ENCODE data around the gene DSPP. TPM values are rescaled to one million over a fixed set of nuclear protein-coding genes. Genes with fewer than 3 reads are reported as not detected.

The DSPP gene
- total RNA-seq, 2 experiments from 2014 or later, result not detected

- H3K36me3 Mint-ChIP-seq (ENCODE audit: low read depth), result no peaks in the 10 kb centered on the region
- intact Hi-C loops (cut with DNase I, micrococcal nuclease), result no loop called here
- no peaks in the 10 kb centered on the region for H3K9me3 Mint-ChIP-seq (ENCODE audit: low read depth)
- H3K4me1 Mint-ChIP-seq, result no peaks in the 10 kb centered on the region
- CTCF ChIA-PET, result interaction anchor here (0.6 kb wide), 1 partner anchor 138 kb away, joined by 3 read pairs; no protein-coding TSS in a partner anchor
- H3K4me3 Mint-ChIP-seq, result no peak overlapping the region
- DNase-seq (no peak), ATAC-seq (no peak)
- H3K27me3 Mint-ChIP-seq, result peaks cover 2% of the 10 kb centered on the region
- POLR2A ChIA-PET, result no interaction called here
- H3K27ac Mint-ChIP-seq, result no peak overlapping the region
Measured at GRCh38 chr4:87580057-87580456, 28.3 kb upstream of the DSPP start.

GRCh38 chr4:87584222-87584908 lies 24.0 kb upstream of the DSPP start:
- POLR2A ChIA-PET, result no interaction called here
- Mint-ChIP-seq H3K4me3 (no peak overlapping the region), H3K9me3 (ENCODE audit: low read depth) (no peaks in the 10 kb centered on the region), H3K27ac (no peak overlapping the region), H3K36me3 (ENCODE audit: low read depth) (no peaks in the 10 kb centered on the region), H3K4me1 (no peaks in the 10 kb centered on the region), H3K27me3 (peaks cover 6% of the 10 kb centered on the region)
- no peak for ATAC-seq
- CTCF ChIA-PET, result no interaction called here
- intact Hi-C loops (cut with DNase I, micrococcal nuclease), result no loop called here
- no peak for DNase-seq

- DNase-seq (no peak), ATAC-seq (no peak)
- Mint-ChIP-seq H3K4me3 (no peak overlapping the region), H3K27ac (no peak overlapping the region), H3K4me1 (no peaks in the 10 kb centered on the region), H3K27me3 (peaks cover 19% of the 10 kb centered on the region), H3K9me3 (ENCODE audit: low read depth) (no peaks in the 10 kb centered on the region), H3K36me3 (ENCODE audit: low read depth) (no peaks in the 10 kb centered on the region)
- ChIA-PET POLR2A (no interaction called here), CTCF (no interaction called here)
- intact Hi-C loops (cut with DNase I, micrococcal nuclease), result no loop called here
Measured at GRCh38 chr4:87589531-87589930, 18.8 kb upstream of the DSPP start.

- Mint-ChIP-seq H3K27me3 (peaks cover 20% of the 10 kb centered on the region), H3K4me1 (no peaks in the 10 kb centered on the region)
Measured at GRCh38 chr4:87592124-87592523, 16.2 kb upstream of the DSPP start.

GRCh38 chr4:87601361-87601760 lies 7.0 kb upstream of the DSPP start:
- intact Hi-C loops (cut with DNase I, micrococcal nuclease), result no loop called here
- POLR2A ChIA-PET, result no interaction called here
- ATAC-seq (no peak), DNase-seq (no peak)
- H3K27ac Mint-ChIP-seq, result no peak overlapping the region
- H3K4me3 Mint-ChIP-seq, result no peak overlapping the region
- no peaks in the 10 kb centered on the region for H3K4me1 Mint-ChIP-seq
- no peaks in the 10 kb centered on the region for H3K36me3 Mint-ChIP-seq (ENCODE audit: low read depth)
- peaks cover 2% of the 10 kb centered on the region for H3K9me3 Mint-ChIP-seq (ENCODE audit: low read depth)
- CTCF ChIA-PET, result interaction anchor here (0.7 kb wide), 1 partner anchor 481 kb away, joined by 3 read pairs; no protein-coding TSS in a partner anchor
- H3K27me3 Mint-ChIP-seq, result peaks cover 24% of the 10 kb centered on the region

More at GRCh38 chr4:87592124-87592523, 16.2 kb upstream of the DSPP start:
- ChIA-PET CTCF (no interaction called here), POLR2A (no interaction called here)
- ATAC-seq, result no peak
- H3K4me3 Mint-ChIP-seq, result no peak overlapping the region
- no peak overlapping the region for H3K27ac Mint-ChIP-seq
- H3K36me3 Mint-ChIP-seq (ENCODE audit: low read depth), result no peaks in the 10 kb centered on the region
- peaks cover 2% of the 10 kb centered on the region for H3K9me3 Mint-ChIP-seq (ENCODE audit: low read depth)
- intact Hi-C loops (cut with DNase I, micrococcal nuclease), result no loop called here
- no peak for DNase-seq

- intact Hi-C loops (cut with DNase I, micrococcal nuclease), result no loop called here
- no peaks in the 10 kb centered on the region for H3K36me3 Mint-ChIP-seq (ENCODE audit: low read depth)
- ChIA-PET POLR2A (no interaction called here), CTCF (no interaction called here)
- H3K4me3 Mint-ChIP-seq, result no peak overlapping the region
- no peaks in the 10 kb centered on the region for H3K9me3 Mint-ChIP-seq (ENCODE audit: low read depth)
- H3K27me3 Mint-ChIP-seq, result peaks cover 5% of the 10 kb centered on the region
- no peak overlapping the region for H3K27ac Mint-ChIP-seq
- no peak for ATAC-seq
- no peaks in the 10 kb centered on the region for H3K4me1 Mint-ChIP-seq
- no peak for DNase-seq
Measured at GRCh38 chr4:87614292-87614890, 6.1 kb downstream of the DSPP start.

GRCh38 chr4:87616268-87616667 lies 7.9 kb downstream of the DSPP start:
- no peaks in the 10 kb centered on the region for H3K4me1 Mint-ChIP-seq
- DNase-seq (no peak), ATAC-seq (no peak)
- H3K4me3 Mint-ChIP-seq, result no peak overlapping the region
- ChIA-PET POLR2A (no interaction called here), CTCF (no interaction called here)
- H3K27ac Mint-ChIP-seq, result no peak overlapping the region
- H3K36me3 Mint-ChIP-seq (ENCODE audit: low read depth), result no peaks in the 10 kb centered on the region
- peaks cover 6% of the 10 kb centered on the region for H3K27me3 Mint-ChIP-seq
- no peaks in the 10 kb centered on the region for H3K9me3 Mint-ChIP-seq (ENCODE audit: low read depth)
- intact Hi-C loops (cut with DNase I, micrococcal nuclease), result no loop called here

GRCh38 chr4:87620086-87620485 lies 11.8 kb downstream of the DSPP start:
- POLR2A ChIA-PET, result no interaction called here
- no peak for DNase-seq
- ATAC-seq, result no peak
- no peaks in the 10 kb centered on the region for H3K9me3 Mint-ChIP-seq (ENCODE audit: low read depth)
- no peaks in the 10 kb centered on the region for H3K4me1 Mint-ChIP-seq
- H3K27me3 Mint-ChIP-seq, result peaks cover 2% of the 10 kb centered on the region
- H3K36me3 Mint-ChIP-seq (ENCODE audit: low read depth), result no peaks in the 10 kb centered on the region
- CTCF ChIA-PET, result no interaction called here
- intact Hi-C loops (cut with DNase I, micrococcal nuclease), result no loop called here
- no peak overlapping the region for H3K27ac Mint-ChIP-seq
- H3K4me3 Mint-ChIP-seq, result no peak overlapping the region

GRCh38 chr4:87620491-87620890 lies 12.2 kb downstream of the DSPP start:
- POLR2A ChIA-PET, result no interaction called here

GRCh38 chr4:87622303-87622702 lies 14.0 kb downstream of the DSPP start:
- no peak for DNase-seq
- no peak overlapping the region for H3K4me3 Mint-ChIP-seq
- H3K9me3 Mint-ChIP-seq (ENCODE audit: low read depth), result no peaks in the 10 kb centered on the region
- H3K4me1 Mint-ChIP-seq, result no peaks in the 10 kb centered on the region
- no peaks in the 10 kb centered on the region for H3K36me3 Mint-ChIP-seq (ENCODE audit: low read depth)
- ChIA-PET CTCF (no interaction called here), POLR2A (no interaction called here)
- no peak overlapping the region for H3K27ac Mint-ChIP-seq
- intact Hi-C loops (cut with DNase I, micrococcal nuclease), result no loop called here
- peaks cover 2% of the 10 kb centered on the region for H3K27me3 Mint-ChIP-seq
- no peak for ATAC-seq

More at GRCh38 chr4:87620491-87620890, 12.2 kb downstream of the DSPP start:
- Mint-ChIP-seq H3K27me3 (peaks cover 2% of the 10 kb centered on the region), H3K4me3 (no peak overlapping the region), H3K36me3 (ENCODE audit: low read depth) (no peaks in the 10 kb centered on the region), H3K4me1 (no peaks in the 10 kb centered on the region), H3K9me3 (ENCODE audit: low read depth) (no peaks in the 10 kb centered on the region), H3K27ac (no peak overlapping the region)
- CTCF ChIA-PET, result no interaction called here
- intact Hi-C loops (cut with DNase I, micrococcal nuclease), result no loop called here
- DNase-seq, result no peak
- ATAC-seq, result no peak

- no peak for DNase-seq
- ChIA-PET CTCF (interaction anchor here (1.5 kb wide), 1 partner anchor 12 kb away, joined by 5 read pairs; no protein-coding TSS in a partner anchor), POLR2A (no interaction called here)
- ATAC-seq, result no peak
- Mint-ChIP-seq H3K27me3 (peaks cover 2% of the 10 kb centered on the region), H3K36me3 (ENCODE audit: low read depth) (no peaks in the 10 kb centered on the region), H3K4me1 (no peaks in the 10 kb centered on the region), H3K27ac (no peak overlapping the region), H3K9me3 (ENCODE audit: low read depth) (no peaks in the 10 kb centered on the region), H3K4me3 (no peak overlapping the region)
- intact Hi-C loops (cut with DNase I, micrococcal nuclease), result no loop called here
Measured at GRCh38 chr4:87624698-87625097, 16.4 kb downstream of the DSPP start.

- ATAC-seq, result no peak
- H3K27ac Mint-ChIP-seq, result no peak overlapping the region
- H3K4me1 Mint-ChIP-seq, result no peaks in the 10 kb centered on the region
- H3K4me3 Mint-ChIP-seq, result no peak overlapping the region
- H3K9me3 Mint-ChIP-seq (ENCODE audit: low read depth), result no peaks in the 10 kb centered on the region
- ChIA-PET POLR2A (no interaction called here), CTCF (no interaction called here)
- DNase-seq, result no peak
- H3K27me3 Mint-ChIP-seq, result peaks cover 8% of the 10 kb centered on the region
- no peaks in the 10 kb centered on the region for H3K36me3 Mint-ChIP-seq (ENCODE audit: low read depth)
- intact Hi-C loops (cut with DNase I, micrococcal nuclease), result no loop called here
Measured at GRCh38 chr4:87631668-87632067, 23.3 kb downstream of the DSPP start.

All from activated CD4-positive, alpha-beta T cell treated with anti-CD3 and anti-CD28 coated beads for 36 hours (primary cell).